Jurkat, Clone E6-1 (cell line): Measurements from ENCODE around the gene ADGRE1. TPM values are rescaled to one million over a fixed set of nuclear protein-coding genes. Genes with fewer than 3 reads are reported as not detected.
"Not testable (repeated sequence)": the region's sequence is repeated elsewhere in the genome, so short reads cannot be mapped to it uniquely, and the experiment has no call there.

Experiments
- DNase-seq: peaks from one replicate; pipeline ENCODE4 v3.0.0-alpha.2; 2011; ENCODE audit warnings: low read depth, low spot score
- H3K4me3 ChIP-seq: 2 replicates; pipeline ENCODE4 v1.5.1; 2011; ENCODE audit warnings: mild to moderate bottlenecking, low read length, control low read depth, moderate library complexity
- polyA plus RNA-seq: library from polyadenylated mRNA; unstranded; fragments of >200 nt; gene quantifications from one replicate; pipeline ENCODE4 v1.2.1, GENCODE V29; 2012; ENCODE audit warnings: missing spikeins; ENCODE audit not compliant: insufficient read length, insufficient read depth

Gene ADGRE1
- not detected for polyA plus RNA-seq

DNA sequence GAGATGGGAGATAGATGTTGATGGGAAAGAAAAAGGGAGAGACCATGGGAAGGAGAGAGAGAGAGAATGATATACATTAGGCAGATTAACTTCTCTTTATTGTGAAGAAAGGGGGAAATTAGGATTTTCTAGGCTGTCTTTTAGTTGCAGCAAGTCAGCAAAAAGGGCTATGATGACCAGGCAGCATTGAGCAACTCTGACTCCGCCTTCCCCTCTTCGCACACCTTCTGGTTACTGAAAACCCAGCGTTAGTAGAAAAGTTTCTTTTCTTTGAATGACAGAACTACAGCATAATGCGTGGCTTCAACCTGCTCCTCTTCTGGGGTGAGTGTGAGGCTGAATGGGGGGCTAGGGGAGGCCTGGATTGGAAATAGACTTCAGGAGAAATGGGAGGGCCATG is at the start of gene ADGRE1:
ADGRE1 (plus strand) TSS at position 264 of the 400 bp plus-strand sequence; CDS start at position 294, 30 bp downstream.
- DNase-seq = no peak
- no peak within 1 kb of the TSS for H3K4me3 ChIP-seq

DNA sequence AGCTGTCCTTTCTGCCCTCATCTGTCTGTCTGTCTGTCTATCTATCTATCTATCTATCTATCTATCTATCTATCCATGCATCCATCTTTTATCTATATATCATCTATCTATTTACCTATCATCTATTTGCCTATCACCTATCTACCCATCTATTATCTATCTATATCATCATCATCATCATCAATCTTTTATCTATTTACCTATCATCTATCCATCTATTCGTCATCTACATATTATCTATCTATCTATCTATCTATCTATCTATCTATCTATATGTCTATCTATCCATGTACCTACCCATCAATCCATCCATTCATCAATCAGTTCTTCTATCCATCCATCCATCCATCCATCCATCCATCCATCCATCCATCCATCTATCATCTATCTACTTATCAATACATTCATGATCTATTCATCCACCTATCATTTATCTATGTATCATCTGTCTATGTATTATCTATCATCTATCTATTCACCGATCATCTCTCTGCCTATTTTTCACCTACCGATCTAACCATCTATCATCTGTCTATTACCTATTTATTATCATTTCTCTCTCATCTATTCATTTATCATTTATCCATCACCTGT is 49.2 kb upstream of the ADGRE1 start:
- DNase-seq = no peak
- H3K4me3 ChIP-seq = no peak overlapping the region

DNA sequence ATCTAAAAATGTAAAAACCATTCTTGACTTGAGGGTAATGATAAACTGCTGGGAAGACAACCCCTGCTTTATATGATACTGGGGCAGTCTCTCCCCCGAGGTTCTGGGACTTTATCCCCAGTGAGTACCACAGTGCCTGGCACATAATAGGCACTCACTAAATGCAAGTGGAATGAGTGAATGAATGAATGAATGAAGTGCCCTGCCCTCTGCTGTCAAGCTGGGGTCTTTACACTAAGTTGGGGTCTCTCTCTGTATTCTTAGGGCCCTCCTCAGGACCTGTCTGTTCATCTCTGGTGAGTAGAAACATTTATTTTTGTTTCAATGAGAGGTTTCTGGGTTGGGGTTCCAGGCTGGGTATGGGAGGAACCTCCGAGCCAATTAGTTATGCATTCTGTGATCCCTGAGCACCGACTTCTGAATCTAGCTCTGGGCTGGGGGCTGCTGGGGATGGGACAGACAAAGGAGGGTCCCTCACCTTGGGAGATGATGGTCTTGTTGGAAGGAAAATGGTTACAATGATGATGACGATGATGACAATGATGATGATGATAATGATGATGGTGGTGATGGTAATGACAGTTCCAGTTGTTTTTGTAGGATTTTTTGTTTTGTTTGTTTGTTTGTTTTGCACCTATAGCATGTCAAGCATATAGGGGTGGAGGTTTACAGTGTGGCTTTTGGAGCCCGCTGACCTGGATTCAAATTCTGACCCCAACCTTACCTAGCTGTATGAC is 44.3 kb upstream of the ADGRE1 start:
- no peak for DNase-seq

GRCh38 chr19:6847828-6848200 is 39.6 kb upstream of the ADGRE1 start:
- DNase-seq = no peak
- no peak overlapping the region for H3K4me3 ChIP-seq

More for the DNA sequence above, 44.3 kb upstream of the ADGRE1 start:
- H3K4me3 ChIP-seq = no peak overlapping the region

GRCh38 chr19:6848986-6849385 is 38.4 kb upstream of the ADGRE1 start:
- no peak overlapping the region for H3K4me3 ChIP-seq
- no peak for DNase-seq

DNA sequence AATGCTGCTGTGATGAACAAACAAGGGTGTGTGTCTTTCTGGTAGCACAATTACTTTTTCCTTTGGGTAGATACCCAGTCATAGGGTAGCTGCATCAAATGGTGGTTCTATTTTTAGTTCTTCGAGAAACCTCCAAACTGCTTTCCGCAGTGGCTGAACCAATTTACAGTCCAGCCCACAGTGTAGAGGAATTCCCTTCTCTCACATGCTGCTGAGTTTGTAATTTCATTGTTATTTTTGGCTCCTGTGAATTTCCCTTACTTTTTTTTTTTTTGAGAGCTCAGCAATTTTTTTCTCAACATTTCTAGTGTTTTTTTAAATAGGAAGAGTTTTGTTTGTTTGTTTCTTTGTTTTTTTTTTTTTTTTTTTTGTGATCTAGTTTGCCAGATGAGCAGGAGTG is 37.5 kb upstream of the ADGRE1 start:
- no peak for DNase-seq
- H3K4me3 ChIP-seq = no peak overlapping the region

DNA sequence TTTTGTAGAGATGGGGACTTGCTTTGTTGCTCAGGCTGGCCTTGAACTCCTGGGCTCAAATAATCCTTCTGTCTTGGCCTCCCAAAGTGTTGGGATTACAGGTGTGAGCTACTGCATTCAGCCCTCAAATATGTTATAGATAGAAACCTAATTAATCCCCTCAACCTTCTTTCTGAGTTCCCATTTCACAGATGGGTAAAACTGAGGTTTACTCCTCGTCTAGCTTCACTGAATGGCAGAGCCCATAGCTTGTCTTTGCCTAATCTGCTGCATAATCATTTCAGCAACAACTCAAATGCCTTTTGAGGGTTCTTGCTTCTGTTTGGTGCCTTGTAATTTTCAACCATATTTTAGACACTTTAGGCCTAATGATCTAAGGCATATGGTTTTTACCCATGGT is 36.0 kb upstream of the ADGRE1 start:
- H3K4me3 ChIP-seq = no peak overlapping the region
- no peak for DNase-seq

DNA sequence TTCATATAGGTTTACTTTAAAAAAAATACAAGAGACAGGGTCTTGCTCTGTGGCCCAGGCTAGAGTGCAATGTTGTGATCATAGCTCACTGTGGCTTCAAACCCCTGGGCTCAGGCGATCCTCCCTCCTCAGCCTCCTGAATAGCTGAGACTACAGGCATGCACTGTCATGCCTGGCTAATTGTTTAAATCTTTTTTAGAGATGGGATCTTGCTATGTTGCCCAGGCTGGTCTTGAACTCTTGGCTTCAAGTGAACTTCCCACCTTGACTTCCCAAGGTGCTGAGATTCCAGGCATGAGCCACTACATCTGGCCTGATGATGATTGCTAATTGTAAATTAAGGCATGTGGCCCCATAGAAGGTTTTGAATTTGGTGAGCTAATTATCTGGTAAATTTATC is 35.4 kb upstream of the ADGRE1 start:
- DNase-seq = no peak

DNA sequence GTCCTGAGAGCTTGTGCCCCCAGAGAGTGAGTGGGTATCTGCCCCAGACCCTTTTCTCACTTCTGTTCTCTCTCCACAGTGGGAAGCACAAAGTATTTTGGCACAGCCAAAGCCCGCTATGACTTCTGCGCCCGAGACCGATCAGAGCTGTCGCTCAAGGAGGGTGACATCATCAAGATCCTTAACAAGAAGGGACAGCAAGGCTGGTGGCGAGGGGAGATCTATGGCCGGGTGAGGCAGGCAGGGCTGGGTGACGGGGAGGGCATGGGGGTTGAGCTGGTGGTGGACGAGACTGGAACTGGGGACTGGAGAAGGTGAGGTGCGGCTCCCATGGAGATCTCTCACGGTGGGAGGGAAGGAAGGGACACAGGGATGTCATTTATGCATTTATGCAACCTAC is 33.5 kb upstream of the ADGRE1 start:
- H3K4me3 ChIP-seq = no peak overlapping the region
- DNase-seq = no peak

More for the DNA sequence above, 35.4 kb upstream of the ADGRE1 start:
- H3K4me3 ChIP-seq = no peak overlapping the region

- H3K4me3 ChIP-seq = no peak overlapping the region
- DNase-seq = no peak
These were observed 32.6 kb upstream of the ADGRE1 start for GRCh38 chr19:6854758-6855157.

GRCh38 chr19:6856749-6857372 is 30.5 kb upstream of the ADGRE1 start:
- H3K4me3 ChIP-seq = no peak overlapping the region
- no peak for DNase-seq

DNA sequence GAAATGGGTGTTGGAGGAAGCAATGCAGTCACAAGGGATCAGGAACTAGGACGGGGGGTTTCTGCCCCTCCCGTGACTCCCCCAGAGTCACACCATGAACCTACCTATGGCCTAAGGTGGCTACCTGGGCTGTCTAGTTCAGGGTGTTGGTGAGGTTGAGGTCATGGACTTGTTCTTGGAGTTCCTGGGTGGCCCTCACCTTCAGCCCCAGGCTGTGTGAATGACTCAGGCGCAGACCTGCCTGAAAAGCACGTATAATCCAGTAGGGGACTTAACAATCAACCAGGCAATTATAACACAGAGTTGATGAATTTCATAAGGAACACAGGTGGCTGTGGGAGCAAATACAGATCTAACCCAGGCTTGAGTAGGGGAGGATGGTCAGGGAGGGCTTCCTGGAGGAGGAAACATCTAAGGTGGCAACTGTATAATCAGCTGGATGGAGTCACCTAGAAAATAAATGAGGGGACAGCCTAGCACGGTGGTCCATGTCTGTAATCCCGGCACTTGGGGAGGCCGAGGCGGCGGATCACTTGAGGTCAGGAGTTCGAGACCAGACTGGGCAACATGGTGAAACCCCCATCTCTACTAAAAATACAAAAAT is 25.6 kb upstream of the ADGRE1 start:
- no peak overlapping the region for H3K4me3 ChIP-seq
- no peak for DNase-seq

DNA sequence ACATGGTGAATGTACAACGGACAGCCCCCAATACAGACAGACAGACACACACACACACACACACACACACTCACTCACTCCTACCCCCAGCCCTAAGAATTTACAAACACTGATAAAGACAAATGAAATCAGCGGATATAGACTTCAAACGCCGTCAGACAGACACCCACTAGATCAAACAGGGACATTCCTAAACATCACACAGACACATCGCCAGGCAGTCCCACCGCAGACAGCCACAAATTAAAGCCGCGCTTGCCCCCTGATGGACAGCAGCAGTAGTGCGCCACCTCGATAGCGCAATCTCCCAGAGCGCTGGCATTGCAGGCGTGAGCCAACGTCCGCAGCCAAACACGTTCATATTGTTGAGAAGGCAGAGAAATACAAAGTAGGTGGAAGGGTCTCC is 24.7 kb upstream of the ADGRE1 start:
- H3K4me3 ChIP-seq = peak overlapping the region; percentile 48
- DNase-seq = peak; percentile 94

- no peak for DNase-seq
These were observed 22.9 kb upstream of the ADGRE1 start for GRCh38 chr19:6864325-6864940.

GRCh38 chr19:6865849-6866248 is 21.5 kb upstream of the ADGRE1 start:
- no peak for DNase-seq
- no peak overlapping the region for H3K4me3 ChIP-seq

More at GRCh38 chr19:6864325-6864940, 22.9 kb upstream of the ADGRE1 start:
- no peak overlapping the region for H3K4me3 ChIP-seq

DNA sequence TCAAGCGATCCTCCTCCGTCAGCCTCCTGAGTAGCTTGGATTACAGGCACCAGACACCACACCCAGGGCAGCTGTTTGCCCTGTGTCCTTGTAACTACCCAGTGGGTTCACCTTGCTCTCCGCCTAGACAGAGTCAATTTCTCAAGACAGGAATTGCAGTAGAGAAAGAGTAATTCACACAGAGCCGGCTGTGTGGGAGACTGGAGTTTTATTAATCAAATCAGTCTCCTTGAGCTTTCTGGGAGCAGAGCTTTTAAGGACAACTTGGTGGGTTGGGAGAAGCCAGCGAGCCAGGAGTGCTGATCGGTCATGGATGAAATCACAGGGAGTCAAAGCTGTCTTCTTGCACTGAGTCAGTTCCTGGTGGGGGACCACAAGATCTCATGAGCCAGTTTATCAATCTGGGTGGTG is 20.6 kb upstream of the ADGRE1 start:
- no peak overlapping the region for H3K4me3 ChIP-seq
- DNase-seq = no peak

- DNase-seq = no peak
- H3K4me3 ChIP-seq = no peak overlapping the region
These were observed 19.0 kb upstream of the ADGRE1 start for GRCh38 chr19:6868351-6868750.

DNA sequence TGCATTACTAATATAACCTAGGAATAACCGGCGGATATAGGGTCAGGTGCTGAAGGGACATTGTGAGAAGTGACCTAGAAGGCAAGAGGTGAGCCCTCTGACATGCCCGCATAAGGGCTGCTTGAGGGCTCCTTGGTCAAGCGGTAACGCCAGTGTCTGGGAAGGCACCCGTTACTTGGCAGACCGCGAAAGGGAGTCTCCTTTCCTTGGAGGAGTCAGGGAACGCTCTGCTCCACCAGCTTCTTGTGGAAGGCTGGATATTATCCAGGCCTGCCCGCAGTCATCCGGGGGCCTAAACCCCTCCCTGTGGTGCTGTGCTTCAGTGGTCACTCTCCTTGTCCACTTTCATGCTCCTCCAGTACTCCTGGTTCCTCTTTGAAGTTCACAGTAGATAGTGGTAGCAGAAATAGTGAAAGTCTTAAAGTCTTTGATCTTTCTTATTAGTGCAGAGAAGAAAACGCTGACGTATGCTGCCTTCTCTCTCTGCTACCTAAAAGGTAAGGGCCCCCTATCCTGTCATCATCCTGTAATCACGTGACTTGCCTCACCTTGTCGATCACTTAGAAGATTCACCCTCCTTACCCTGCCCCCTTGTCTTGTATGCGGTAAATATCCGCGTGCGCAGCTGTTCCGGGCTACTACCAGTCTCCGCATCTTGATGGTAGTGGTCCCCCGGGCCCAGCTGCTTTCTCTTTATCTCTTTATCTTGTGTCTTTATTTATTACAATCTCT is 18.1 kb upstream of the ADGRE1 start:
- H3K4me3 ChIP-seq, DNase-seq: not testable (repeated sequence)
